ENCODE data around the gene FAM20C.

The FAM20C gene

GRCh38 chr7:223861-224260 is 31.5 kb downstream of the FAM20C start:
- peaks cover 4% of the 10 kb centered on the region for H3K27me3 Mint-ChIP-seq (ENCODE audit: low read depth, poor library complexity)
- H3K36me3 Mint-ChIP-seq (ENCODE audit: low read depth), result no peaks in the 10 kb centered on the region
- H3K4me3 Mint-ChIP-seq, result no peak overlapping the region
- no peak for TF ChIP-seq CTCF (IDR thresholded peaks at IDR 0.05)
- no peak overlapping the region for H3K27ac Mint-ChIP-seq
- DNase-seq, result no peak
- H3K9me3 Mint-ChIP-seq, result no peaks in the 10 kb centered on the region
- peaks cover 45% of the 10 kb centered on the region for H3K4me1 Mint-ChIP-seq

GRCh38 chr7:226281-226895 is 34.0 kb downstream of the FAM20C start:
- Mint-ChIP-seq H3K4me1 (peaks cover 57% of the 10 kb centered on the region), H3K36me3 (ENCODE audit: low read depth) (no peaks in the 10 kb centered on the region), H3K9me3 (no peaks in the 10 kb centered on the region), H3K27me3 (ENCODE audit: low read depth, poor library complexity) (peaks cover 4% of the 10 kb centered on the region), H3K4me3 (no peak overlapping the region), H3K27ac (no peak overlapping the region)
- DNase-seq, result no peak
- TF ChIP-seq CTCF (IDR thresholded peaks at IDR 0.05), result no peak

- Mint-ChIP-seq H3K9me3 (no peaks in the 10 kb centered on the region), H3K4me3 (no peak overlapping the region), H3K27ac (peak overlapping the region; percentile 74), H3K36me3 (ENCODE audit: low read depth) (no peaks in the 10 kb centered on the region), H3K27me3 (ENCODE audit: low read depth, poor library complexity) (peaks cover under 1% of the 10 kb centered on the region), H3K4me1 (peaks cover 55% of the 10 kb centered on the region)
- DNase-seq, result no peak
- no peak for TF ChIP-seq CTCF (IDR thresholded peaks at IDR 0.05)
Observed at GRCh38 chr7:227926-228325, 35.6 kb downstream of the FAM20C start.

GRCh38 chr7:228610-229009 is 36.2 kb downstream of the FAM20C start:
- H3K27me3 Mint-ChIP-seq (ENCODE audit: low read depth, poor library complexity), result no peaks in the 10 kb centered on the region
- H3K27ac Mint-ChIP-seq, result no peak overlapping the region
- peaks cover 59% of the 10 kb centered on the region for H3K4me1 Mint-ChIP-seq
- no peak for TF ChIP-seq CTCF (IDR thresholded peaks at IDR 0.05)
- H3K9me3 Mint-ChIP-seq, result no peaks in the 10 kb centered on the region
- DNase-seq, result no peak
- H3K36me3 Mint-ChIP-seq (ENCODE audit: low read depth), result no peaks in the 10 kb centered on the region
- H3K4me3 Mint-ChIP-seq, result no peak overlapping the region

GRCh38 chr7:229184-229964 is 37.0 kb downstream of the FAM20C start:
- Mint-ChIP-seq H3K36me3 (ENCODE audit: low read depth) (no peaks in the 10 kb centered on the region), H3K27me3 (ENCODE audit: low read depth, poor library complexity) (no peaks in the 10 kb centered on the region), H3K4me1 (peaks cover 64% of the 10 kb centered on the region), H3K9me3 (no peaks in the 10 kb centered on the region), H3K27ac (peak overlapping the region; percentile 91), H3K4me3 (peak overlapping the region; percentile 26)
- DNase-seq, result no peak
- no peak for TF ChIP-seq CTCF (IDR thresholded peaks at IDR 0.05)

- Mint-ChIP-seq H3K4me1 (peaks cover 71% of the 10 kb centered on the region), H3K27ac (no peak overlapping the region), H3K27me3 (ENCODE audit: low read depth, poor library complexity) (no peaks in the 10 kb centered on the region), H3K9me3 (no peaks in the 10 kb centered on the region), H3K4me3 (no peak overlapping the region), H3K36me3 (ENCODE audit: low read depth) (no peaks in the 10 kb centered on the region)
- no peak for TF ChIP-seq CTCF (IDR thresholded peaks at IDR 0.05)
- no peak for DNase-seq
Observed at GRCh38 chr7:230274-230673, 37.9 kb downstream of the FAM20C start.

All from nephron progenitor cell (in vitro differentiated cells).